Stimulated activated CD4-positive, alpha-beta T cell treated with anti-CD3 and anti-CD28 coated beads, TNF-alpha, amount 100 ng/mL, for 1 hour (primary cell): Measurements from ENCODE around the gene TRIM59.

Experiments
- DNase-seq, 3 donors: peaks; one replicate each; pipeline ENCODE4 v3.0.0-alpha.2; 2020; ENCODE audit warnings: low read depth in 3 of 3, low spot score in 1 of 3

Gene TRIM59

GRCh38 chr3:160449636-160450598, at the start of gene TRIM59:
TRIM59 (minus strand) TSS chr3:160449786; CDS start chr3:160439183, 10,603 bp downstream.
- DNase-seq, result peak; percentile 88 to 92 (median 89)

GRCh38 chr3:160498202-160498601, 48.6 kb upstream of the TRIM59 start:
- DNase-seq, result no peak

GRCh38 chr3:160490166-160490565, 40.6 kb upstream of the TRIM59 start:
- no peak for DNase-seq

GRCh38 chr3:160486459-160486869, 36.9 kb upstream of the TRIM59 start:
- no peak for DNase-seq

GRCh38 chr3:160482796-160483195, 33.2 kb upstream of the TRIM59 start:
- no peak for DNase-seq

- DNase-seq, result no peak
Observed at GRCh38 chr3:160481856-160482255, 32.3 kb upstream of the TRIM59 start.

- DNase-seq, result no peak
Observed at GRCh38 chr3:160480931-160481330, 31.3 kb upstream of the TRIM59 start.

GRCh38 chr3:160479376-160479775, 29.8 kb upstream of the TRIM59 start:
- DNase-seq, result no peak

GRCh38 chr3:160478338-160478737, 28.8 kb upstream of the TRIM59 start:
- DNase-seq, result no peak

GRCh38 chr3:160477750-160478149, 28.2 kb upstream of the TRIM59 start:
- DNase-seq, result no peak

GRCh38 chr3:160475884-160476283, 26.3 kb upstream of the TRIM59 start:
- no peak for DNase-seq

- DNase-seq, result no peak
Observed at GRCh38 chr3:160475153-160475552, 25.6 kb upstream of the TRIM59 start.

GRCh38 chr3:160474416-160474838, 24.8 kb upstream of the TRIM59 start:
- DNase-seq, result no peak

- DNase-seq, result no peak
Observed at GRCh38 chr3:160473978-160474377, 24.4 kb upstream of the TRIM59 start.

GRCh38 chr3:160473221-160473620, 23.6 kb upstream of the TRIM59 start:
- no peak for DNase-seq

- DNase-seq, result no peak
Observed at GRCh38 chr3:160472344-160472743, 22.8 kb upstream of the TRIM59 start.

GRCh38 chr3:160471892-160472291, 22.3 kb upstream of the TRIM59 start:
- DNase-seq, result no peak

GRCh38 chr3:160470181-160470580, 20.6 kb upstream of the TRIM59 start:
- no peak for DNase-seq

GRCh38 chr3:160464971-160465370, 15.4 kb upstream of the TRIM59 start:
- no peak for DNase-seq

GRCh38 chr3:160464321-160464720, 14.7 kb upstream of the TRIM59 start:
- no peak for DNase-seq

GRCh38 chr3:160460033-160460432, 10.4 kb upstream of the TRIM59 start:
- DNase-seq, result no peak

- no peak for DNase-seq
Observed at GRCh38 chr3:160459450-160459970, 9.9 kb upstream of the TRIM59 start.
